Mesendoderm (in vitro differentiated cells): ENCODE measurements around the gene CARMIL1.

ENCODE experiments used
- DNase-seq: peaks from one replicate; pipeline ENCODE4 v3.0.0; 2013
- H2AK5ac ChIP-seq: 2 replicates; pipeline ENCODE4 v1.6.1; 2013; ENCODE audit warnings: low read length, inconsistent platforms
- H2BK120ac ChIP-seq: 2 replicates; pipeline ENCODE4 v1.6.1; 2013; ENCODE audit warnings: low read depth, mild to moderate bottlenecking, low read length, moderate library complexity, mixed read lengths
- H2BK15ac ChIP-seq: replicated peaks from 2 replicates; pipeline ENCODE4 v1.6.1; 2013; ENCODE audit warnings: low read depth, mild to moderate bottlenecking, moderate library complexity
- H2BK5ac ChIP-seq: 2 replicates; pipeline ENCODE4 v1.6.1; 2013; ENCODE audit warnings: low read length, inconsistent platforms
- H3K18ac ChIP-seq: 2 replicates; pipeline ENCODE4 v1.6.1; 2013; ENCODE audit warnings: mild to moderate bottlenecking, low read length, mixed read lengths
- H3K23ac ChIP-seq: one replicate; pipeline ENCODE4 v1.6.1; 2013; ENCODE audit warnings: low read length
- H3K27ac ChIP-seq: 2 replicates; pipeline ENCODE4 v1.5.1; 2013; ENCODE audit warnings: low read depth, mild to moderate bottlenecking, inconsistent platforms, low read length, moderate library complexity
- H3K27me3 ChIP-seq: 2 replicates; pipeline ENCODE4 v1.6.1; 2013; ENCODE audit warnings: low read length, control low read depth, mild to moderate bottlenecking, inconsistent platforms; ENCODE audit not compliant: insufficient read depth, poor library complexity
- H3K36me3 ChIP-seq: 2 replicates; pipeline ENCODE4 v1.6.1; 2013; ENCODE audit warnings: low read length, inconsistent platforms; ENCODE audit not compliant: control insufficient read depth, insufficient read depth
- H3K4ac ChIP-seq: one replicate; pipeline ENCODE4 v1.6.1; 2013; ENCODE audit warnings: low read depth, mild to moderate bottlenecking, low read length, moderate library complexity
- H3K4me1 ChIP-seq: 2 replicates; pipeline ENCODE4 v1.6.1; 2013; ENCODE audit warnings: low read depth, low read length, inconsistent platforms; ENCODE audit not compliant: control insufficient read depth
- H3K4me2 ChIP-seq: 2 replicates; pipeline ENCODE4 v1.6.1; 2013; ENCODE audit warnings: low read length
- H3K4me3 ChIP-seq: 2 replicates; pipeline ENCODE4 v1.5.1; 2013; ENCODE audit warnings: mild to moderate bottlenecking, low read length
- H3K56ac ChIP-seq: one replicate; pipeline ENCODE4 v1.6.1; 2013; ENCODE audit warnings: low read length
- H3K79me1 ChIP-seq: 2 replicates; pipeline ENCODE4 v1.6.1; 2013; ENCODE audit warnings: low read length, inconsistent platforms
- H3K79me2 ChIP-seq: 2 replicates; pipeline ENCODE4 v1.6.1; 2013; ENCODE audit warnings: mild to moderate bottlenecking, low read length; ENCODE audit not compliant: control insufficient read depth, insufficient read depth
- H3K9ac ChIP-seq: 2 replicates; pipeline ENCODE4 v1.6.1; 2013; ENCODE audit warnings: low read length, inconsistent platforms
- H4K5ac ChIP-seq: one replicate; pipeline ENCODE4 v1.6.1; 2013; ENCODE audit warnings: low read length
- H4K8ac ChIP-seq: one replicate; pipeline ENCODE4 v1.6.1; 2013; ENCODE audit warnings: low read depth, mild to moderate bottlenecking, control low read depth, low read length, moderate library complexity
- WGBS: extraction: QIAGEN DNeasy Blood & Tissue Kit; methylation state at CpG from one replicate; pipeline ENCODE4 v1.1.7; 2013; ENCODE audit warnings: low lambda C conversion rate, missing lambda C conversion rate; ENCODE audit not compliant: insufficient coverage; ENCODE audit errors: extremely low coverage; 5-methylcytosine and 5-hydroxymethylcytosine counted together

CARMIL1 gene

DNA sequence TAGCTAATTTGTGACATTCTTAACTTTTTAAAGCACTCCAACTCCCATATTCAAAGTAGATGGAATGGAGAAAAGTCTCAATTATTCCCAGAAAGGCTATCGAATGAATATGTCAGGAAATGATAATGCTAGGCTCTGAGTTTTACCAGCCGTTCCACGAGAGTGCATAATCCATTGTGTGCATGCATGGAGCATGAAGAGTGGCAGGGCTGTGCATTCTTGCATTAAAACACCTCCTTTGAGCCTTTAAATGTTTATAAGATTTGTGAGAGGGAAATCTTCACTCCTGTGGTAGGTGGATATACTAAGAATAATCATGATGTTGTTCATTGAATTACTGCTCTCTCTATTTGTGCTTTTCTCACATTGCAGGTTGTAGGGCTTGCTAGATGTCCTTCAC, 178.3 kb downstream of the CARMIL1 start:
- Histone ChIP-seq H2BK5ac (no peak overlapping the region), H3K4me3 (no peak overlapping the region), H3K18ac (no peak overlapping the region), H3K4ac (no peak overlapping the region), H2AK5ac (no peak overlapping the region), H2BK15ac (no peak overlapping the region), H3K56ac (no peak overlapping the region), H3K79me2 (no peaks in the 10 kb centered on the region), H3K4me1 (peaks cover 3% of the 10 kb centered on the region), H3K27ac (no peak overlapping the region), H3K4me2 (no peak overlapping the region), H3K23ac (no peak overlapping the region), H2BK120ac (no peak overlapping the region), H4K8ac (no peak overlapping the region), H3K79me1 (no peaks in the 10 kb centered on the region), H3K27me3 (no peaks in the 10 kb centered on the region), H4K5ac (no peak overlapping the region), H3K9ac (no peak overlapping the region), H3K36me3 (no peaks in the 10 kb centered on the region)
- DNase-seq, result no peak
- no CpG with 5 or more reads among the region's 3 CpGs for WGBS

DNA sequence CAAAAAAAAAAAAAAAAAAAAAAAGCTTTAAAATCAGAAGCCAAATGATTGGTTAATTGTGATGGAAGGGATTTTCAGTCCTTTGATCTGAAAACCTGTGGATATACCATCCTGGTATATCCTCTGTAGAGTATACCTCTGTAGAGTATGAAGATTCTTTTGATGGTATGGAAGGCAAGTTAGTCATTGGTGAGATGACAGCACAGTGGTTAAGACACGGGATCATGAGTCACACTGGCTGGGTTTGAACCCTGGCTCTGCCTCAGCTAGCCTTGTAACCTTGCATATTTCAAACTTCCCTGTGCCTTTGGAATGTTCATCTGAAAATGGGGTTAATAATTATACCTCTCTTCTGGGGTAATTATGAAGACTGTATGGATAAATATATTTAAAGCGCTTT, 179.3 kb downstream of the CARMIL1 start:
- H3K79me2 ChIP-seq, result no peaks in the 10 kb centered on the region
- H3K4me1 ChIP-seq, result peaks cover 3% of the 10 kb centered on the region
- no peak overlapping the region for H3K27ac ChIP-seq
- H2BK5ac ChIP-seq, result no peak overlapping the region
- H3K27me3 ChIP-seq, result no peaks in the 10 kb centered on the region
- no peak overlapping the region for H3K4me2 ChIP-seq
- no peak overlapping the region for H2AK5ac ChIP-seq
- H3K4ac ChIP-seq, result no peak overlapping the region
- H3K36me3 ChIP-seq, result no peaks in the 10 kb centered on the region
- H3K4me3 ChIP-seq, result no peak overlapping the region
- DNase-seq, result no peak
- H3K79me1 ChIP-seq, result no peaks in the 10 kb centered on the region
- no peak overlapping the region for H3K9ac ChIP-seq
- no peak overlapping the region for H2BK15ac ChIP-seq
- no peak overlapping the region for H3K56ac ChIP-seq
- no peak overlapping the region for H3K23ac ChIP-seq
- H2BK120ac ChIP-seq, result no peak overlapping the region
- H4K5ac ChIP-seq, result no peak overlapping the region
- H3K18ac ChIP-seq, result no peak overlapping the region
- no peak overlapping the region for H4K8ac ChIP-seq
- no CpG with 5 or more reads among the region's 2 CpGs for WGBS

DNA sequence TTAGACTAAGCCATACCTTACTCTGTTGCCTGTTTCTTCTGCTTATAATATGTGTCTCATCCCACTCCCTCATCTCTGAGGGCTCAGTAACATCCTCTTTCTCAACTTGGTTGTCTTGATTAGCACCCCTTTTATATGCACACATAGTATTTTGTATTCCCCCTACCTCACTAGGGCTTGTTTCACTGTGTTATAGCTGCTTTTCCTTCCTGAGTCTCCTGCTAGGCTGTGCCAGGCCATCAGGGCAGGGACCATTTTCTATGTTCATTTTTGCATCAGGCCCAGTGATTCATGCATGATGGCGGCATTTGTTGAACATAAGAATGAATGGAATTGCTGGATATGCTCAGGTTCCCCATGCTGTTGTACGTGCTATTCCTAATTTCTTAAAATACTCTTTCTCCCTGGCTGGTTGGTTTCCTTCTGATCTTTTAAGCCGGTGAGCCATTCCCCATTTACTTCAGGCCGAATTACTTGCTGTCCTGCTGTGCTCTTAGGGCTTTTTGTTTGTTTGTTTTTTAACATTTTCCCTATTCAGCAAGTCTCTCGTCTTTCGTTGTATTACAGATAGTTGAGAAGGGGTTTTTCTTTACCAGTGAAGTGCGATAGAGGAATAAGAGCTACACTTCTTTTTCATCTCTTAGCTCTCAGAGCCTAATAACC, 183.2 kb downstream of the CARMIL1 start:
- H3K27ac ChIP-seq, result no peak overlapping the region
- H4K5ac ChIP-seq, result no peak overlapping the region
- H2BK5ac ChIP-seq, result no peak overlapping the region
- peak; percentile 37 for DNase-seq
- no peaks in the 10 kb centered on the region for H3K36me3 ChIP-seq
- no CpG with 5 or more reads among the region's 7 CpGs for WGBS
- no peak overlapping the region for H2AK5ac ChIP-seq
- H3K4me2 ChIP-seq, result no peak overlapping the region
- H3K27me3 ChIP-seq, result no peaks in the 10 kb centered on the region
- no peak overlapping the region for H3K4ac ChIP-seq
- peaks cover 3% of the 10 kb centered on the region for H3K4me1 ChIP-seq
- no peaks in the 10 kb centered on the region for H3K79me2 ChIP-seq
- no peak overlapping the region for H3K18ac ChIP-seq
- H3K4me3 ChIP-seq, result no peak overlapping the region
- H3K9ac ChIP-seq, result no peak overlapping the region
- H4K8ac ChIP-seq, result no peak overlapping the region
- no peak overlapping the region for H2BK120ac ChIP-seq
- no peak overlapping the region for H3K23ac ChIP-seq
- H2BK15ac ChIP-seq, result no peak overlapping the region
- H3K79me1 ChIP-seq, result no peaks in the 10 kb centered on the region
- H3K56ac ChIP-seq, result peak overlapping the region; percentile 3

- H2AK5ac ChIP-seq, result no peak overlapping the region
- H2BK120ac ChIP-seq, result no peak overlapping the region
- no peaks in the 10 kb centered on the region for H3K27me3 ChIP-seq
- H3K4me1 ChIP-seq, result peaks cover 3% of the 10 kb centered on the region
- H3K4me2 ChIP-seq, result no peak overlapping the region
- no peak overlapping the region for H3K23ac ChIP-seq
- no peak for DNase-seq
- no peak overlapping the region for H3K9ac ChIP-seq
- no peak overlapping the region for H4K5ac ChIP-seq
- WGBS, result no CpG with 5 or more reads among the region's 4 CpGs
- H3K27ac ChIP-seq, result no peak overlapping the region
- no peak overlapping the region for H3K56ac ChIP-seq
- H3K36me3 ChIP-seq, result no peaks in the 10 kb centered on the region
- no peaks in the 10 kb centered on the region for H3K79me2 ChIP-seq
- no peak overlapping the region for H3K4ac ChIP-seq
- no peaks in the 10 kb centered on the region for H3K79me1 ChIP-seq
- no peak overlapping the region for H4K8ac ChIP-seq
- H2BK15ac ChIP-seq, result no peak overlapping the region
- no peak overlapping the region for H3K4me3 ChIP-seq
- H3K18ac ChIP-seq, result no peak overlapping the region
- H2BK5ac ChIP-seq, result no peak overlapping the region
Observed at GRCh38 chr6:25463441-25463840, 184.3 kb downstream of the CARMIL1 start.

DNA sequence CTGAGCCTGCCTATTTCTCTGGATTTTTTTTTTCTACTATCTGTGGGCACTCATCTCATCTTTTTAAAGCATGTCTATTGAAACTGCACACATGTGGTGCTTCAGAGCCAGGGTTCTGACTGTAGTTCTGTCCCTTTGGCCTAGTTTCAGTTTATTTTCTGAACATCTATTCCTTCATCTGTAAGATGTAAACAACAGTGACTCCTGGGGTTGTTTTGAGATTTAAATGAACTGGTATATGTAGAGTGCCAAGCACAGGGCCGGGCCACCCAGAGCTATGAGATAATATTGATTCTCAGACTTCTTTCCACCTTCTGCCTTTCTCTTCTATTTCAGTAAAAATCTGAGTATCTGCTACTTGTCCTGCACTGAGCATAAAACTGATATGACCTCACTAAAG, 185.1 kb downstream of the CARMIL1 start:
- H2AK5ac ChIP-seq, result no peak overlapping the region
- H3K4ac ChIP-seq, result no peak overlapping the region
- no peak overlapping the region for H2BK15ac ChIP-seq
- H4K8ac ChIP-seq, result no peak overlapping the region
- no peak for DNase-seq
- peaks cover 3% of the 10 kb centered on the region for H3K4me1 ChIP-seq
- H3K9ac ChIP-seq, result no peak overlapping the region
- no peak overlapping the region for H3K4me3 ChIP-seq
- H2BK5ac ChIP-seq, result no peak overlapping the region
- no peaks in the 10 kb centered on the region for H3K36me3 ChIP-seq
- H3K56ac ChIP-seq, result no peak overlapping the region
- WGBS, result no CpG with 5 or more reads among the region's 1 CpG
- H4K5ac ChIP-seq, result no peak overlapping the region
- H3K79me1 ChIP-seq, result no peaks in the 10 kb centered on the region
- no peaks in the 10 kb centered on the region for H3K79me2 ChIP-seq
- no peak overlapping the region for H3K27ac ChIP-seq
- H3K23ac ChIP-seq, result no peak overlapping the region
- no peak overlapping the region for H3K18ac ChIP-seq
- no peak overlapping the region for H3K4me2 ChIP-seq
- H2BK120ac ChIP-seq, result no peak overlapping the region
- no peaks in the 10 kb centered on the region for H3K27me3 ChIP-seq

- WGBS, result no CpG with 5 or more reads among the region's 2 CpGs
- Histone ChIP-seq H3K27ac (no peak overlapping the region), H3K9ac (no peak overlapping the region), H2BK5ac (no peak overlapping the region), H3K4me1 (peaks cover 3% of the 10 kb centered on the region), H3K79me2 (no peaks in the 10 kb centered on the region), H3K36me3 (no peaks in the 10 kb centered on the region), H3K79me1 (no peaks in the 10 kb centered on the region), H2BK120ac (no peak overlapping the region), H3K4me3 (no peak overlapping the region), H2BK15ac (no peak overlapping the region), H3K23ac (no peak overlapping the region), H3K4me2 (no peak overlapping the region), H3K4ac (no peak overlapping the region), H3K56ac (no peak overlapping the region), H4K5ac (no peak overlapping the region), H4K8ac (no peak overlapping the region), H2AK5ac (no peak overlapping the region), H3K18ac (no peak overlapping the region), H3K27me3 (no peaks in the 10 kb centered on the region)
- no peak for DNase-seq
Observed at GRCh38 chr6:25465941-25466340, 186.8 kb downstream of the CARMIL1 start.
